Measurements from ENCODE around the gene BUD23. TPM values are rescaled to one million over a fixed set of nuclear protein-coding genes. Genes with fewer than 3 reads are reported as not detected.
A peak's percentile ranks its signal among the peaks of the same experiment; 100 is the strongest.
"Not testable (repeated sequence)": the region's sequence is repeated elsewhere in the genome, so short reads cannot be mapped to it uniquely, and the experiment has no call there.

Gene BUD23
- total and polyA plus RNA-seq, 4 donors = 19.1 to 52.6 (median 37.8) TPM

GRCh38 chr7:73719806-73720169, 36.4 kb downstream of the BUD23 start:
- Histone ChIP-seq H3K9ac (ENCODE audit: low read depth in 1 of 2, low read length in 2 of 2) (no peak overlapping the region), H3K36me3 (ENCODE audit: control insufficient read depth in 4 of 4, insufficient read depth in 3 of 4, low read depth in 1 of 4, low read length in 3 of 4) (no peaks in the 10 kb centered on the region), H3K27ac (ENCODE audit: low read depth in 1 of 2, low read length in 2 of 2) (no peak overlapping the region), H3K9me3 (ENCODE audit: control insufficient read depth in 4 of 4, low read length in 3 of 4) (no peaks in the 10 kb centered on the region), H3K4me1 (ENCODE audit: control insufficient read depth in 4 of 4, insufficient read depth in 4 of 4, low read length in 3 of 4) (peaks cover 12 to 31% (median 20%) of the 10 kb centered on the region in 4 donors), H3K27me3 (ENCODE audit: control insufficient read depth in 4 of 4, insufficient read depth in 4 of 4, low read length in 3 of 4) (no peaks in the 10 kb centered on the region), H3K4me3 (ENCODE audit: low read depth in 1 of 3, low read length in 3 of 3) (peak overlapping the region in 2 of 3 donors; percentile 18 to 90)
- DNase-seq (ENCODE audit: low spot score) = no peak
- 13% methylated on average over 16 of the region's 16 CpGs for WGBS
- TF ChIP-seq HNF4G (IDR thresholded peaks at IDR 0.05) (no peak), REST (IDR thresholded peaks at IDR 0.05) (no peak), JUND (IDR thresholded peaks at IDR 0.05) (no peak), TAF1 (conservative IDR thresholded peaks at IDR 0.05) (no peak), FOXA2 (IDR thresholded peaks at IDR 0.05) (no peak), EGR1 (IDR thresholded peaks at IDR 0.05; ENCODE audit: low read depth in 2 of 2) (no peak)

GRCh38 chr7:73720443-73720842, 37.0 kb downstream of the BUD23 start:
- H3K4me3 ChIP-seq (ENCODE audit: low read depth in 1 of 3, low read length in 3 of 3); H3K27me3 ChIP-seq (ENCODE audit: control insufficient read depth in 4 of 4, insufficient read depth in 4 of 4, low read length in 3 of 4); H3K36me3 ChIP-seq (ENCODE audit: control insufficient read depth in 4 of 4, insufficient read depth in 3 of 4, low read depth in 1 of 4, low read length in 3 of 4); H3K9ac ChIP-seq (ENCODE audit: low read depth in 1 of 2, low read length in 2 of 2); H3K27ac ChIP-seq (ENCODE audit: low read depth in 1 of 2, low read length in 2 of 2); DNase-seq (ENCODE audit: low spot score); H3K9me3 ChIP-seq (ENCODE audit: control insufficient read depth in 4 of 4, low read length in 3 of 4): not testable (repeated sequence)
- peaks cover 12 to 31% (median 20%) of the 10 kb centered on the region in 4 donors for H3K4me1 ChIP-seq (ENCODE audit: control insufficient read depth in 4 of 4, insufficient read depth in 4 of 4, low read length in 3 of 4)
- 95% methylated on average over 9 of the region's 9 CpGs for WGBS

GRCh38 chr7:73721377-73721817, 38.0 kb downstream of the BUD23 start:
- WGBS = 22% methylated on average over 3 of the region's 3 CpGs
- TF ChIP-seq RAD21 (IDR thresholded peaks at IDR 0.05) (peak; percentile 54 to 63), ATF3 (IDR thresholded peaks at IDR 0.05) (no peak), ZBTB33 (IDR thresholded peaks at IDR 0.05) (no peak), GABPA (IDR thresholded peaks at IDR 0.05 in 1 of 2, conservative IDR thresholded peaks at IDR 0.05 in 1 of 2) (no peak), YY1 (IDR thresholded peaks at IDR 0.05) (peak; percentile 47), HNF4A (conservative IDR thresholded peaks at IDR 0.05) (peak; percentile 27 to 54), SP1 (IDR thresholded peaks at IDR 0.05) (peak; percentile 40), RXRA (IDR thresholded peaks at IDR 0.05) (peak; percentile 59 to 73), TAF1 (conservative IDR thresholded peaks at IDR 0.05) (no peak), REST (IDR thresholded peaks at IDR 0.05) (no peak), NR2F2 (IDR thresholded peaks at IDR 0.05) (no peak), CTCF (IDR thresholded peaks at IDR 0.05; ENCODE audit: low read depth, low read length, missing input control) (no peak)
- Histone ChIP-seq H3K27me3 (ENCODE audit: control insufficient read depth in 4 of 4, insufficient read depth in 4 of 4, low read length in 3 of 4) (no peaks in the 10 kb centered on the region), H3K27ac (ENCODE audit: low read depth in 1 of 2, low read length in 2 of 2) (no peak overlapping the region), H3K4me3 (ENCODE audit: low read depth in 1 of 3, low read length in 3 of 3) (no peak overlapping the region), H3K9me3 (ENCODE audit: control insufficient read depth in 4 of 4, low read length in 3 of 4) (no peaks in the 10 kb centered on the region), H3K9ac (ENCODE audit: low read depth in 1 of 2, low read length in 2 of 2) (no peak overlapping the region), H3K36me3 (ENCODE audit: control insufficient read depth in 4 of 4, insufficient read depth in 3 of 4, low read depth in 1 of 4, low read length in 3 of 4) (no peaks in the 10 kb centered on the region), H3K4me1 (ENCODE audit: control insufficient read depth in 4 of 4, insufficient read depth in 4 of 4, low read length in 3 of 4) (peaks cover 12 to 33% (median 20%) of the 10 kb centered on the region in 4 donors)
- no peak for DNase-seq (ENCODE audit: low spot score)
